ENCODE results near the gene LSM4.

DNA sequence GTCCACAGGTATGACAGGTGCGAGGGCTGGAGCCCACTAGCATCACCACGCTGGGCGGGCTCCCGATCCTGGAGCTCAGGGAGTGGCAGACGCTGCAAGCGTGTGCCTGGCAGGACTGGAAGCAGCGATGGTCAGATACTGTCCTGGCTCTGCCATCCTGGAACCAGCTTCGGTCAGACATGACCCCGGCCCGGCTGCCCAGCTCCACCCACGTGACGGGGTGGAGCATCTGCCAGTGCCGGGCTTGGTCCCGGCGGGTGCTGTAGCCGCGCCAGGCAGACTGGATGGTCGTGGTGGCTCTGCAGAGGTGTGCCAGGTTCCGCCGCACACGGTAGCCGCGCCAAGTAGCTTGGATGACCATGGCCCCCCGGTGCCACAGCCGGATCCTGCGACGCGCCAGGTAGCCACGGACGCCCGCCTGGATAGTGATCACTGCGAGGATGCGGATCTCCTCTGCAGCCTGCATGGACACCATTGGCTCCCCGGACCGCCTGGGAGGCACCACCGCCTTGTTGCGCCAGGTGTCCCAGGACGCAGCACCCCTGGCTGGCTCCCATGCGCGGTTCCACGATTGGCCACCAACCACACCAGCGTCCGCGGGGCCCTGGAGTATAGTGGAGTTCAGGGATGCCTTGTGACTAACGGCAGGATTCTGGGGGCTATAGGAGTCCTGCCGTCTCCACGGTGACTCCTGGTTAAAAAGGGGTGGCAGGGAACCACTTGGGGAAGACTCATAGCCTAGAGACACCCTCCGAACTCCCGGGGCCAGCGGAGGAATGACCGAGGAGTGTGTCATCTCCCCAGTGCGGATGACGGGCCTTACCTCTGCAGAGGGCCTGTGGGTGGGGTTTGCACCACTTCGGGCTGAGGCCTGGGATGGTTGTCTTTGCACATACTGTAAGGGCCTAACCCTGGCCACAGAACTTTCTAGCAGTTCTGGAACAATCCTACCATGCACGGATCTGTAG, 65.1 kb downstream of the LSM4 start:
- TF ChIP-seq CTCF (tag by site-specific recombination; IDR thresholded peaks at IDR 0.05): no peak
- TF ChIP-seq, protein P1, sequence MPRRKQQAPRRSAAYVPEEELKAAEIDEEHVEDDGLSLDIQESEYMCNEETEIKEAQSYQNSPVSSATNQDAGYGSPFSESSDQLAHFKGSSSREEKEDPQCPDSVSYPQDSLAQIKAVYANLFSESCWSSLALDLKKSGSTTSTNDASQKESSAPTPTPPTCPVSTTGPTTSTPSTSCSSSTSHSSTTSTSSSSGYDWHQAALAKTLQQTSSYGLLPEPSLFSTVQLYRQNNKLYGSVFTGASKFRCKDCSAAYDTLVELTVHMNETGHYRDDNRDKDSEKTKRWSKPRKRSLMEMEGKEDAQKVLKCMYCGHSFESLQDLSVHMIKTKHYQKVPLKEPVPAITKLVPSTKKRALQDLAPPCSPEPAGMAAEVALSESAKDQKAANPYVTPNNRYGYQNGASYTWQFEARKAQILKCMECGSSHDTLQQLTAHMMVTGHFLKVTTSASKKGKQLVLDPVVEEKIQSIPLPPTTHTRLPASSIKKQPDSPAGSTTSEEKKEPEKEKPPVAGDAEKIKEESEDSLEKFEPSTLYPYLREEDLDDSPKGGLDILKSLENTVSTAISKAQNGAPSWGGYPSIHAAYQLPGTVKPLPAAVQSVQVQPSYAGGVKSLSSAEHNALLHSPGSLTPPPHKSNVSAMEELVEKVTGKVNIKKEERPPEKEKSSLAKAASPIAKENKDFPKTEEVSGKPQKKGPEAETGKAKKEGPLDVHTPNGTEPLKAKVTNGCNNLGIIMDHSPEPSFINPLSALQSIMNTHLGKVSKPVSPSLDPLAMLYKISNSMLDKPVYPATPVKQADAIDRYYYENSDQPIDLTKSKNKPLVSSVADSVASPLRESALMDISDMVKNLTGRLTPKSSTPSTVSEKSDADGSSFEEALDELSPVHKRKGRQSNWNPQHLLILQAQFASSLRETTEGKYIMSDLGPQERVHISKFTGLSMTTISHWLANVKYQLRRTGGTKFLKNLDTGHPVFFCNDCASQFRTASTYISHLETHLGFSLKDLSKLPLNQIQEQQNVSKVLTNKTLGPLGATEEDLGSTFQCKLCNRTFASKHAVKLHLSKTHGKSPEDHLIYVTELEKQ (tag by site-specific recombination; IDR thresholded peaks at IDR 0.05; ENCODE audit: borderline replicate concordance): no peak
- no peak for TF ChIP-seq ZNF792 (tag by site-specific recombination; IDR thresholded peaks at IDR 0.05)
